ENCODE data around the gene OVOL3.

- TF ChIP-seq CTCF (IDR thresholded peaks at IDR 0.05) = no peak
- no peak for TF ChIP-seq POLR2A (IDR thresholded peaks at IDR 0.05)
Measured at GRCh38 chr19:36081894-36082293, 29.0 kb upstream of the OVOL3 start.

Measured in esophagus squamous epithelium (tissue), 4 donors.